ENCODE results near the gene SUV39H2. TPM values are rescaled to one million over a fixed set of nuclear protein-coding genes. Genes with fewer than 3 reads are reported as not detected.

Gene SUV39H2
- total and polyA plus RNA-seq, 11 donors, result 1.3 to 8.4 (median 5.2) TPM

- no peak for TF ChIP-seq CTCF (IDR thresholded peaks at IDR 0.05)
- TF ChIP-seq POLR2A (IDR thresholded peaks at IDR 0.05), result no peak
- Histone ChIP-seq H3K4me1 (peaks cover 0 to 3% (median 0%) of the 10 kb centered on the region in 12 donors), H3K27me3 (no peaks in the 10 kb centered on the region), H3K4me3 (no peak overlapping the region), H3K9me3 (no peaks in the 10 kb centered on the region), H3K27ac (no peak overlapping the region), H3K36me3 (peaks cover 0 to 98% (median 74%) of the 10 kb centered on the region in 9 donors)
- intact Hi-C loops (cut with DNase I), result no loop called here
- 52 to 71% (median 64%) methylated on average over 3 of the region's 3 CpGs for WGBS, 4 donors
- ATAC-seq (no peak), DNase-seq (no peak)
Observed at GRCh38 chr10:14852236-14852635, 26.4 kb upstream of the SUV39H2 start.

GRCh38 chr10:14855453-14855852 is 23.2 kb upstream of the SUV39H2 start:
- TF ChIP-seq POLR2A (IDR thresholded peaks at IDR 0.05) (no peak), CTCF (IDR thresholded peaks at IDR 0.05) (no peak)
- WGBS, 4 donors, result 90 to 98% (median 94%) methylated on average over 1 of the region's 1 CpG
- intact Hi-C loops (cut with DNase I), result no loop called here
- Histone ChIP-seq H3K4me3 (no peak overlapping the region), H3K36me3 (peaks cover 0 to 91% (median 65%) of the 10 kb centered on the region in 9 donors), H3K9me3 (no peaks in the 10 kb centered on the region), H3K27me3 (no peaks in the 10 kb centered on the region), H3K27ac (no peak overlapping the region), H3K4me1 (peaks cover 0 to 11% (median 0%) of the 10 kb centered on the region in 12 donors)
- DNase-seq, result no peak
- ATAC-seq, result no peak

GRCh38 chr10:14858338-14858960 is 20.2 kb upstream of the SUV39H2 start:
- DNase-seq, result no peak
- no peak for ATAC-seq
- Histone ChIP-seq H3K36me3 (peaks cover 0 to 73% (median 58%) of the 10 kb centered on the region in 9 donors), H3K27ac (no peak overlapping the region), H3K4me1 (peaks cover 0 to 11% (median 0%) of the 10 kb centered on the region in 12 donors), H3K27me3 (no peaks in the 10 kb centered on the region), H3K4me3 (no peak overlapping the region), H3K9me3 (no peaks in the 10 kb centered on the region)
- TF ChIP-seq POLR2A (IDR thresholded peaks at IDR 0.05), result no peak
- no peak for TF ChIP-seq CTCF (IDR thresholded peaks at IDR 0.05)
- intact Hi-C loops (cut with DNase I), result no loop called here
- WGBS, 4 donors, result 91 to 94% (median 92%) methylated on average over 6 of the region's 6 CpGs

GRCh38 chr10:14859043-14859442 is 19.6 kb upstream of the SUV39H2 start:
- Histone ChIP-seq H3K4me1 (peaks cover 0 to 11% (median 0%) of the 10 kb centered on the region in 12 donors), H3K36me3 (peaks cover 0 to 67% (median 54%) of the 10 kb centered on the region in 9 donors), H3K27ac (no peak overlapping the region), H3K4me3 (no peak overlapping the region), H3K9me3 (no peaks in the 10 kb centered on the region), H3K27me3 (no peaks in the 10 kb centered on the region)
- DNase-seq, result no peak
- ATAC-seq, result no peak
- WGBS, 4 donors, result 80 to 89% (median 86%) methylated on average over 5 of the region's 5 CpGs
- no peak for TF ChIP-seq POLR2A (IDR thresholded peaks at IDR 0.05)
- TF ChIP-seq CTCF (IDR thresholded peaks at IDR 0.05), result no peak
- intact Hi-C loops (cut with DNase I), result no loop called here
